ENCODE measurements around the gene SLC11A1. TPM values are rescaled to one million over a fixed set of nuclear protein-coding genes. Genes with fewer than 3 reads are reported as not detected.

Gene SLC11A1
- total RNA-seq, 2 experiments from 2014 or later = 0.10 to 0.26 TPM

- CTCF ChIA-PET = interaction anchor here (1.8 kb wide), 1 partner anchor 89 kb away, joined by 3 read pairs; no protein-coding TSS in a partner anchor
- Mint-ChIP-seq H3K27me3 (peaks cover 2% of the 10 kb centered on the region), H3K36me3 (no peaks in the 10 kb centered on the region), H3K9me3 (no peaks in the 10 kb centered on the region), H3K27ac (no peak overlapping the region), H3K4me1 (ENCODE audit: low read depth) (no peaks in the 10 kb centered on the region), H3K4me3 (peak overlapping the region; percentile 39)
- no peak for DNase-seq
- POLR2A ChIA-PET = no interaction called here
- intact Hi-C loops (cut with micrococcal nuclease) = no loop called here
These were observed 5.5 kb downstream of the SLC11A1 start for GRCh38 chr2:218387369-218388194.

GRCh38 chr2:218389333-218390150, 7.5 kb downstream of the SLC11A1 start:
- no peak overlapping the region for H3K27ac Mint-ChIP-seq
- CTCF ChIA-PET = no interaction called here
- no peaks in the 10 kb centered on the region for H3K9me3 Mint-ChIP-seq
- H3K27me3 Mint-ChIP-seq = peaks cover 2% of the 10 kb centered on the region
- H3K4me1 Mint-ChIP-seq (ENCODE audit: low read depth) = peaks cover 7% of the 10 kb centered on the region
- intact Hi-C loops (cut with micrococcal nuclease) = no loop called here
- H3K36me3 Mint-ChIP-seq = no peaks in the 10 kb centered on the region
- no peak for DNase-seq
- H3K4me3 Mint-ChIP-seq = no peak overlapping the region
- POLR2A ChIA-PET = no interaction called here

DNA sequence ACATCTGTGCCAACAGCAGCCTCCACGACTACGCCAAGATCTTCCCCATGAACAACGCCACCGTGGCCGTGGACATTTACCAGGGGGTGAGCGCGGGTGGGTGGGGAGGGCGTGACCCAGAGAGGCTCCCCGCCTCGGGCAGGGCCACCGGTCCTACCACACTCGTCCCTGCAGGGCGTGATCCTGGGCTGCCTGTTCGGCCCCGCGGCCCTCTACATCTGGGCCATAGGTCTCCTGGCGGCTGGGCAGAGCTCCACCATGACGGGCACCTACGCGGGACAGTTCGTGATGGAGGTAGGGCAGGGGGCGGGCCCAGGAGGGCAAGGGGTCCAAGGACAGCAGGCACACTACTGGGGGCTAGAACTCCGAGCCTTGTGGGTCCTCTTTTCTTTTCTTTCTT, 9.1 kb downstream of the SLC11A1 start:
- H3K4me1 Mint-ChIP-seq (ENCODE audit: low read depth) = peaks cover 15% of the 10 kb centered on the region
- H3K36me3 Mint-ChIP-seq = no peaks in the 10 kb centered on the region
- intact Hi-C loops (cut with micrococcal nuclease) = no loop called here
- no peak for DNase-seq
- H3K27ac Mint-ChIP-seq = no peak overlapping the region
- CTCF ChIA-PET = no interaction called here
- H3K27me3 Mint-ChIP-seq = peaks cover 2% of the 10 kb centered on the region
- H3K4me3 Mint-ChIP-seq = no peak overlapping the region
- POLR2A ChIA-PET = no interaction called here
- H3K9me3 Mint-ChIP-seq = no peaks in the 10 kb centered on the region

DNA sequence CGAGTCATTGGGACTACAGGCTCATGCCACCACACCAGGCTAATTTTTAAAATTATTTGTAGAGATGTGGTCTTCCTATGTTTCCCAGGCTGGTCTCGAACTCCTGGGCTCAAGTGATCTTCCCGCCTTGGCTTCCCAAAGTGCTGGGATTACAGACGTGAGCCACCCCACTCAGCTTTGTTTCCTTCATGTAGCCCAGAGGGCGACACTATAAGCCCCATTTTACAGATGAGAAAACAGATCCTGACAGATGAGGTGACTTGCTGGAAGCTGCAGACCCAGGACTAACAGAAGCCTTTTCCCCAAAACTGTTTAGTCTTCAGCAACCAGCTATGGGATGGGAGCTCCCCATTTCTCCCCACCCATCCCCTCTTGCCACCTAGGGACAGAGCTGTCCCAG, 10.4 kb downstream of the SLC11A1 start:
- Mint-ChIP-seq H3K36me3 (no peaks in the 10 kb centered on the region), H3K4me1 (ENCODE audit: low read depth) (peaks cover 26% of the 10 kb centered on the region), H3K27me3 (no peaks in the 10 kb centered on the region), H3K4me3 (no peak overlapping the region), H3K27ac (no peak overlapping the region), H3K9me3 (no peaks in the 10 kb centered on the region)
- POLR2A ChIA-PET = interaction anchor here (0.6 kb wide), 1 partner anchor 1194 kb away, joined by 3 read pairs; no protein-coding TSS in a partner anchor
- no peak for DNase-seq
- intact Hi-C loops (cut with micrococcal nuclease) = no loop called here
- CTCF ChIA-PET = interaction anchor here (1.2 to 2.0 kb wide), 2 partner anchors 90 to 116 kb away, joined by 5 to 10 read pairs; no protein-coding TSS in a partner anchor

DNA sequence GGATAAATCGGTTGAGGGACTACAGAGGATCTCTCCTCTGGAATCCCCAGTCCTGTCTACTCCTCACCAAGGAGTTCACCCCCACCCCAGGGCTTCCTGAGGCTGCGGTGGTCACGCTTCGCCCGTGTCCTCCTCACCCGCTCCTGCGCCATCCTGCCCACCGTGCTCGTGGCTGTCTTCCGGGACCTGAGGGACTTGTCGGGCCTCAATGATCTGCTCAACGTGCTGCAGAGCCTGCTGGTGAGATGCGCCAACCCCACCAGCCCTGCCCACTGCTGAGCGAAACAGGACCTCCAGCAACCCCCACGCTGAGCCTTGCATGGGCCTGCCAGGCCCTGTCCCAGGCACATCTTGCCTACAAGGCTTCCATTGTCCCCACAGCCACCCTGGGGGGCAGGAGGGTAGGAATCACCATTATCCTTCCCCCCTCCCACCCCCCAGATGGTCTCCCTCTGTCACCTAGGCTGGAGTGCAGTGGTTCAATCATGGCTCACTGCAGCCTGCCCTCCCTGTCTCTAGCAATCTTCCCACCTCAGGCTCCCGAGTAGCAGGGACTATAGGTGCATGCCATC, 10.9 kb downstream of the SLC11A1 start:
- H3K4me3 Mint-ChIP-seq = no peak overlapping the region
- H3K27ac Mint-ChIP-seq = no peak overlapping the region
- intact Hi-C loops (cut with micrococcal nuclease) = no loop called here
- DNase-seq = no peak
- no peaks in the 10 kb centered on the region for H3K36me3 Mint-ChIP-seq
- CTCF ChIA-PET = interaction anchor here (0.6 to 2.0 kb wide), 4 partner anchors 12 to 1975 kb away, joined by 3 to 10 read pairs (median 4); no protein-coding TSS in a partner anchor
- H3K4me1 Mint-ChIP-seq (ENCODE audit: low read depth) = peaks cover 32% of the 10 kb centered on the region
- POLR2A ChIA-PET = interaction anchor here (0.6 kb wide), 1 partner anchor 1194 kb away, joined by 3 read pairs; no protein-coding TSS in a partner anchor
- H3K9me3 Mint-ChIP-seq = no peaks in the 10 kb centered on the region
- no peaks in the 10 kb centered on the region for H3K27me3 Mint-ChIP-seq

GRCh38 chr2:218393750-218394290, 11.7 kb downstream of the SLC11A1 start:
- Mint-ChIP-seq H3K27ac (no peak overlapping the region), H3K4me1 (ENCODE audit: low read depth) (peaks cover 32% of the 10 kb centered on the region), H3K9me3 (no peaks in the 10 kb centered on the region), H3K36me3 (no peaks in the 10 kb centered on the region), H3K27me3 (no peaks in the 10 kb centered on the region), H3K4me3 (no peak overlapping the region)
- ChIA-PET CTCF (interaction anchor here (0.6 to 2.0 kb wide), 5 partner anchors 11 to 1976 kb away, joined by 3 to 10 read pairs (median 4); no protein-coding TSS in a partner anchor), POLR2A (no interaction called here)
- no peak for DNase-seq
- intact Hi-C loops (cut with micrococcal nuclease) = no loop called here

GRCh38 chr2:218394298-218395089, 12.4 kb downstream of the SLC11A1 start:
- Mint-ChIP-seq H3K4me3 (no peak overlapping the region), H3K27me3 (no peaks in the 10 kb centered on the region), H3K9me3 (no peaks in the 10 kb centered on the region), H3K27ac (no peak overlapping the region), H3K36me3 (no peaks in the 10 kb centered on the region), H3K4me1 (ENCODE audit: low read depth) (peaks cover 32% of the 10 kb centered on the region)
- ChIA-PET CTCF (interaction anchor here (1.1 to 2.0 kb wide), 3 partner anchors 92 to 99 kb away, joined by 3 to 10 read pairs (median 4); no protein-coding TSS in a partner anchor), POLR2A (no interaction called here)
- intact Hi-C loops (cut with micrococcal nuclease) = loop anchor here (5.0 kb wide), 2 partner anchors 278 to 853 kb away; partner anchors contain the start of genes GLB1L, RNF25, STK16 and STK36
- no peak for DNase-seq

- DNase-seq = no peak
- POLR2A ChIA-PET = no interaction called here
- H3K27ac Mint-ChIP-seq = peak overlapping the region; percentile 33
- CTCF ChIA-PET = interaction anchor here (0.6 to 1.2 kb wide), 2 partner anchors 93 to 122 kb away, joined by 4 to 7 read pairs; no protein-coding TSS in a partner anchor
- H3K36me3 Mint-ChIP-seq = no peaks in the 10 kb centered on the region
- no peak overlapping the region for H3K4me3 Mint-ChIP-seq
- peaks cover 32% of the 10 kb centered on the region for H3K4me1 Mint-ChIP-seq (ENCODE audit: low read depth)
- no peaks in the 10 kb centered on the region for H3K9me3 Mint-ChIP-seq
- no peaks in the 10 kb centered on the region for H3K27me3 Mint-ChIP-seq
- intact Hi-C loops (cut with micrococcal nuclease) = loop anchor here (5.0 kb wide), 2 partner anchors 277 to 852 kb away; partner anchors contain the start of genes GLB1L, RNF25, STK16 and STK36
These were observed 13.0 kb downstream of the SLC11A1 start for GRCh38 chr2:218395090-218395444.

- Mint-ChIP-seq H3K9me3 (no peaks in the 10 kb centered on the region), H3K27me3 (no peaks in the 10 kb centered on the region), H3K36me3 (peaks cover 1% of the 10 kb centered on the region), H3K27ac (peak overlapping the region; percentile 85), H3K4me3 (peak overlapping the region; percentile 75), H3K4me1 (ENCODE audit: low read depth) (peaks cover 32% of the 10 kb centered on the region)
- ChIA-PET CTCF (interaction anchor here (0.6 to 1.2 kb wide), 5 partner anchors 80 to 122 kb away, joined by 3 to 10 read pairs (median 7); no protein-coding TSS in a partner anchor), POLR2A (no interaction called here)
- DNase-seq = no peak
- intact Hi-C loops (cut with micrococcal nuclease) = loop anchor here (5.0 kb wide), 2 partner anchors 277 to 852 kb away; partner anchors contain the start of genes GLB1L, RNF25, STK16 and STK36
These were observed 13.4 kb downstream of the SLC11A1 start for GRCh38 chr2:218395456-218395825.

- ChIA-PET POLR2A (interaction anchor here (1.5 kb wide), 1 partner anchor 10 kb away, joined by 5 read pairs; no protein-coding TSS in a partner anchor), CTCF (interaction anchor here (0.8 to 1.5 kb wide), 13 partner anchors 9 to 124 kb away, joined by 3 to 10 read pairs (median 4); no protein-coding TSS in a partner anchor)
- Mint-ChIP-seq H3K27me3 (no peaks in the 10 kb centered on the region), H3K9me3 (no peaks in the 10 kb centered on the region), H3K4me3 (peak overlapping the region; percentile 90), H3K27ac (peak overlapping the region; percentile 88), H3K36me3 (peaks cover 1% of the 10 kb centered on the region), H3K4me1 (ENCODE audit: low read depth) (peaks cover 34% of the 10 kb centered on the region)
- peak; percentile 96 for DNase-seq
- intact Hi-C loops (cut with micrococcal nuclease) = loop anchor here (1.0 to 5.0 kb wide), 13 partner anchors 10 to 851 kb away; partner anchors contain the start of genes AAMP, BCS1L, CNOT9 and GLB1L
These were observed 14.0 kb downstream of the SLC11A1 start for GRCh38 chr2:218395826-218396687.

Measured in activated CD4-positive, alpha-beta memory T cell treated with anti-CD3 and anti-CD28 coated beads for 36 hours (primary cell).